ENCODE data around the gene RCBTB1. TPM values are rescaled to one million over a fixed set of nuclear protein-coding genes. Genes with fewer than 3 reads are reported as not detected.

Gene RCBTB1
- total RNA-seq, 1 donor from 2014 or later: 16.1 TPM

GRCh38 chr13:49539746-49540145 is 45.6 kb downstream of the RCBTB1 start:
- no peak overlapping the region for H3K9ac ChIP-seq (ENCODE audit: low read length)
- peaks cover 10% of the 10 kb centered on the region for H3K36me3 ChIP-seq (ENCODE audit: insufficient read depth, low read length)
- H3K27me3 ChIP-seq (ENCODE audit: insufficient read depth, low read length): no peaks in the 10 kb centered on the region
- Mint-ChIP-seq H3K27ac (ENCODE audit: unreplicated experiment) (no peak overlapping the region), H3K4me1 (ENCODE audit: low read depth, unreplicated experiment) (peaks cover 11% of the 10 kb centered on the region), H3K4me3 (ENCODE audit: unreplicated experiment) (no peak overlapping the region), H3K27me3 (ENCODE audit: low read depth, unreplicated experiment) (no peaks in the 10 kb centered on the region), H3K36me3 (ENCODE audit: low read depth, unreplicated experiment) (peaks cover 7% of the 10 kb centered on the region), H3K9me3 (ENCODE audit: unreplicated experiment) (no peaks in the 10 kb centered on the region)
- no peak overlapping the region for H2AFZ ChIP-seq (ENCODE audit: low read depth, low read length)
- TF ChIP-seq EZH2 (IDR thresholded peaks at IDR 0.05; ENCODE audit: insufficient read depth, low read length): no peak
- H4K20me1 ChIP-seq (ENCODE audit: insufficient read depth, low read length): no peaks in the 10 kb centered on the region
- no peak for DNase-seq (ENCODE audit: low read depth)
- no peak overlapping the region for H3K27ac ChIP-seq (ENCODE audit: low read depth, low read length)
- H3K79me2 ChIP-seq (ENCODE audit: insufficient read depth, low read length): no peaks in the 10 kb centered on the region
- H3K4me3 ChIP-seq (ENCODE audit: insufficient read depth, low read depth, low read length): no peak overlapping the region
- FAIRE-seq: no peak
- peaks cover 10% of the 10 kb centered on the region for H3K4me1 ChIP-seq (ENCODE audit: insufficient read depth, low read length)
- H3K9me3 ChIP-seq (ENCODE audit: insufficient read depth, low read depth, low read length): no peaks in the 10 kb centered on the region
- peak overlapping the region; percentile 76 for H3K4me2 ChIP-seq (ENCODE audit: low read length)

- peaks cover 10% of the 10 kb centered on the region for H3K4me1 ChIP-seq (ENCODE audit: insufficient read depth, low read length)
- H3K4me3 ChIP-seq (ENCODE audit: insufficient read depth, low read depth, low read length): no peak overlapping the region
- no peak overlapping the region for H3K4me2 ChIP-seq (ENCODE audit: low read length)
- H3K27ac ChIP-seq (ENCODE audit: low read depth, low read length): no peak overlapping the region
- peak; percentile 6 for DNase-seq (ENCODE audit: low read depth)
- Mint-ChIP-seq H3K27ac (ENCODE audit: unreplicated experiment) (no peak overlapping the region), H3K27me3 (ENCODE audit: low read depth, unreplicated experiment) (no peaks in the 10 kb centered on the region), H3K4me3 (ENCODE audit: unreplicated experiment) (no peak overlapping the region), H3K9me3 (ENCODE audit: unreplicated experiment) (no peaks in the 10 kb centered on the region), H3K36me3 (ENCODE audit: low read depth, unreplicated experiment) (peaks cover 7% of the 10 kb centered on the region), H3K4me1 (ENCODE audit: low read depth, unreplicated experiment) (peaks cover 11% of the 10 kb centered on the region)
- no peak overlapping the region for H2AFZ ChIP-seq (ENCODE audit: low read depth, low read length)
- no peak for FAIRE-seq
- H3K9me3 ChIP-seq (ENCODE audit: insufficient read depth, low read depth, low read length): no peaks in the 10 kb centered on the region
- H3K9ac ChIP-seq (ENCODE audit: low read length): no peak overlapping the region
- TF ChIP-seq EZH2 (IDR thresholded peaks at IDR 0.05; ENCODE audit: insufficient read depth, low read length): no peak
- no peak for TF ChIP-seq CTCF (IDR thresholded peaks at IDR 0.05; ENCODE audit: insufficient read depth, low read depth, low read length)
- no peaks in the 10 kb centered on the region for H4K20me1 ChIP-seq (ENCODE audit: insufficient read depth, low read length)
- H3K79me2 ChIP-seq (ENCODE audit: insufficient read depth, low read length): no peaks in the 10 kb centered on the region
- H3K27me3 ChIP-seq (ENCODE audit: insufficient read depth, low read length): no peaks in the 10 kb centered on the region
- H3K36me3 ChIP-seq (ENCODE audit: insufficient read depth, low read length): peaks cover 10% of the 10 kb centered on the region
Observed at GRCh38 chr13:49539313-49539712, 46.0 kb downstream of the RCBTB1 start.

GRCh38 chr13:49538404-49538803 is 47.0 kb downstream of the RCBTB1 start:
- FAIRE-seq (no peak), DNase-seq (ENCODE audit: low read depth) (no peak)
- H3K9me3 ChIP-seq (ENCODE audit: insufficient read depth, low read depth, low read length): no peaks in the 10 kb centered on the region
- peaks cover 10% of the 10 kb centered on the region for H3K4me1 ChIP-seq (ENCODE audit: insufficient read depth, low read length)
- H3K9ac ChIP-seq (ENCODE audit: low read length): no peak overlapping the region
- H3K4me3 ChIP-seq (ENCODE audit: insufficient read depth, low read depth, low read length): no peak overlapping the region
- Mint-ChIP-seq H3K9me3 (ENCODE audit: unreplicated experiment) (no peaks in the 10 kb centered on the region), H3K36me3 (ENCODE audit: low read depth, unreplicated experiment) (peaks cover 9% of the 10 kb centered on the region), H3K4me3 (ENCODE audit: unreplicated experiment) (no peak overlapping the region), H3K27me3 (ENCODE audit: low read depth, unreplicated experiment) (no peaks in the 10 kb centered on the region), H3K4me1 (ENCODE audit: low read depth, unreplicated experiment) (peaks cover 11% of the 10 kb centered on the region), H3K27ac (ENCODE audit: unreplicated experiment) (no peak overlapping the region)
- H3K4me2 ChIP-seq (ENCODE audit: low read length): no peak overlapping the region
- H3K27ac ChIP-seq (ENCODE audit: low read depth, low read length): no peak overlapping the region
- H2AFZ ChIP-seq (ENCODE audit: low read depth, low read length): no peak overlapping the region
- H3K79me2 ChIP-seq (ENCODE audit: insufficient read depth, low read length): no peaks in the 10 kb centered on the region
- no peaks in the 10 kb centered on the region for H4K20me1 ChIP-seq (ENCODE audit: insufficient read depth, low read length)
- no peak for TF ChIP-seq EZH2 (IDR thresholded peaks at IDR 0.05; ENCODE audit: insufficient read depth, low read length)
- no peak for TF ChIP-seq CTCF (IDR thresholded peaks at IDR 0.05; ENCODE audit: insufficient read depth, low read depth, low read length)
- no peaks in the 10 kb centered on the region for H3K27me3 ChIP-seq (ENCODE audit: insufficient read depth, low read length)
- peaks cover 6% of the 10 kb centered on the region for H3K36me3 ChIP-seq (ENCODE audit: insufficient read depth, low read length)

Data from astrocyte (in vitro differentiated cells and primary cell).